IMR-90 (cell line): ENCODE data around the gene CNTN4.

Source experiments
- BHLHE40 ChIP-seq: fragments of 150-350 bp; IDR thresholded peaks from 2 replicates; pipeline ENCODE4 v1.6.1; 2016; ENCODE audit warnings: mild to moderate bottlenecking, low read depth, low read length
- CEBPB ChIP-seq: IDR thresholded peaks from 2 replicates; pipeline ENCODE4 v1.6.1; 2012; ENCODE audit warnings: low read depth, low read length, improper control_type of control experiment
- CHD1 ChIP-seq: IDR thresholded peaks from 2 replicates; pipeline ENCODE4 v1.6.1; 2012; ENCODE audit warnings: low read depth, low read length, improper control_type of control experiment
- CTCF ChIP-seq: conservative IDR thresholded peaks from 2 replicates; pipeline ENCODE4 v1.5.1; 2012; ENCODE audit warnings: mild to moderate bottlenecking, low read depth, low read length, improper control_type of control experiment
- FOS ChIP-seq: fragments of 150-350 bp; IDR thresholded peaks from 2 replicates; pipeline ENCODE4 v1.6.1; 2016; ENCODE audit warnings: low read depth, low read length
- MAFK ChIP-seq: IDR thresholded peaks from 2 replicates; pipeline ENCODE4 v1.6.1; 2012; ENCODE audit warnings: low read depth, low read length, improper control_type of control experiment
- MXI1 ChIP-seq: IDR thresholded peaks from 2 replicates; pipeline ENCODE4 v1.6.1; 2012; ENCODE audit warnings: low read depth, mild to moderate bottlenecking, low read length, moderate library complexity, borderline replicate concordance
- POLR2A ChIP-seq: IDR thresholded peaks from 2 replicates; pipeline ENCODE4 v1.6.1; 2012; ENCODE audit warnings: mild to moderate bottlenecking, low read depth, low read length
- RAD21 ChIP-seq: IDR thresholded peaks from 2 replicates; pipeline ENCODE4 v1.6.1; 2012; ENCODE audit warnings: low read length, improper control_type of control experiment
- RCOR1 ChIP-seq: IDR thresholded peaks from 2 replicates; pipeline ENCODE4 v1.6.1; 2012; ENCODE audit warnings: mild to moderate bottlenecking, low read length, improper control_type of control experiment; ENCODE audit not compliant: insufficient replicate concordance
- SMC3 ChIP-seq: fragments of 150-350 bp; IDR thresholded peaks from 2 replicates; pipeline ENCODE4 v1.6.1; 2016; ENCODE audit warnings: low read depth, mild to moderate bottlenecking, antibody characterized with exemption, low read length, moderate library complexity
- TF ChIP-seq, protein P1 (sequence below): fragments of 150-350 bp; IDR thresholded peaks from 2 replicates; pipeline ENCODE4 v1.6.1; 2017; ENCODE audit warnings: mild to moderate bottlenecking, antibody characterized with exemption, low read length, low read depth

DNA sequence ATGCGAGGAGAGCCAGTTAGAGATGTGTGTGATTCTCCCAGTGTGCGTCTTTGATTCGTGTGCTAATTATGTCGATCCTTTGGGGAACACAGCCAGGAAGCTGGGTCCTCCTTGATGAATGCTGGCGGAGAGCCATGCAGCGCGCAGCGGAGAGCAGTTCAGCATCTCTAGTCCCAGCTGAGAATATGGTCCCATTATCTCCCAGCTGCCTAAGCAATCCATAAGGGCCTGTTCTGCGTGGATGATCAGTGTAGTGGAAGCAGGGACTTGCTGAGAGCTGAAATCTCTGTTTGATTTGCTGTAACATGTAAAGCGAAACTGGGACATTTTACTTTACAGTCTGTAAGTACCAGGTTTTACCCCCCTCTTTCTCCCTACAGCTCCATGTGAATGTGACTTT, 412.7 kb downstream of the CNTN4 start:
- TF ChIP-seq CTCF (no peak), CEBPB (no peak), POLR2A (no peak), MXI1 (no peak), RCOR1 (no peak), BHLHE40 (no peak), FOS (no peak), RAD21 (no peak), MAFK (no peak), CHD1 (no peak), SMC3 (no peak)
- TF ChIP-seq, protein P1, sequence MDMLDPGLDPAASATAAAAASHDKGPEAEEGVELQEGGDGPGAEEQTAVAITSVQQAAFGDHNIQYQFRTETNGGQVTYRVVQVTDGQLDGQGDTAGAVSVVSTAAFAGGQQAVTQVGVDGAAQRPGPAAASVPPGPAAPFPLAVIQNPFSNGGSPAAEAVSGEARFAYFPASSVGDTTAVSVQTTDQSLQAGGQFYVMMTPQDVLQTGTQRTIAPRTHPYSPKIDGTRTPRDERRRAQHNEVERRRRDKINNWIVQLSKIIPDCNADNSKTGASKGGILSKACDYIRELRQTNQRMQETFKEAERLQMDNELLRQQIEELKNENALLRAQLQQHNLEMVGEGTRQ = no peak
